ENCODE data around the gene CDIP1.

The CDIP1 gene

DNA sequence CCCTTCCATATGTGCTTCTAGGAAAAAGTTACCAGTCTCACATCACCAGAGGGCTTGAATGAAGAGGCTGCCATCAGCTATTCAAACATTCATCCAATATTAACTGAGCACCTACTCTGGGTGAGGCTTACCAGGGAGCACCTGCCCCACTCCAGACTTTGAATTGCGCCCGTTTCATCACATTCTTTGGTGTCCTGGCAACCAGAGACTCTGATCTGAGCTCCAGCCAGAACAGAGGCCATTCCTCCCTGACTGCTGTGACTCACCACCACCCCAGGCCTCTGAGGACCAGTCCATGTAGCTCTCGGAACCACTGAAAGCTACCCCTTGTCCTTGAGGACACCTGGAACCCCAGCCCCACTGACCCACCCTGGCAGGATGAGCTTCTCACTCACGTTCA is 17.5 kb upstream of the CDIP1 start, which contains the start of gene C16orf96:
TSS of gene C16orf96 (plus strand) at position 229 of the 400 bp plus-strand sequence. CDS start at position 379, 150 bp downstream.
- Histone ChIP-seq H3K9ac (ENCODE audit: low read depth, low read length, poor library complexity, severe bottlenecking) (no peak within 1 kb of the TSS), H3K4me3 (ENCODE audit: low read length, poor library complexity, severe bottlenecking) (no peak within 1 kb of the TSS)

DNA sequence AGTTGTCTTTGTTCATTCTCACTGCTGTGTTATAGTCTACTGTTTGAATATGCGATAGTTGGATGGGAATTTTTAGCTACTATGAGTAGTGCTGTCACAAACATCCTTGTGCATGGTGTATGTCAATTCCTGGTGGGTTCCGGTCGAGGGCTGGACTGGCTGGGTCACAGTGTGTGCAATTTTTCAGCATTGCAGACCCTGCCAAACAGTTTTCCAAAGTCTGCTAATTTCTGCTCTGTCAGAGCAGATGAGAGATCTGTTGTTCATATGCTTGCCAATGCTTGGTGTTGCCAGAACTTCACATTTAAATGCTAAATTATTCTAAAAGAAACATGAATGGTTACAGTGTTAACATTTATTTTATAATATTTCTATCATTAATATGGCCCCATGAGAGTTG is 14.0 kb upstream of the CDIP1 start:
- H3K79me2 ChIP-seq (ENCODE audit: insufficient read depth, low read length): no peaks in the 10 kb centered on the region
- no peak overlapping the region for H3K9ac ChIP-seq (ENCODE audit: low read depth, low read length, poor library complexity, severe bottlenecking)
- no peak overlapping the region for H2AFZ ChIP-seq (ENCODE audit: low read length)
- H4K20me1 ChIP-seq (ENCODE audit: insufficient read depth, low read length, poor library complexity, severe bottlenecking): no peaks in the 10 kb centered on the region
- no peaks in the 10 kb centered on the region for H3K4me1 ChIP-seq (ENCODE audit: insufficient read depth, low read length, poor library complexity, severe bottlenecking)
- no peaks in the 10 kb centered on the region for H3K36me3 ChIP-seq (ENCODE audit: insufficient read depth, low read length)
- H3F3A ChIP-seq (ENCODE audit: low read depth): no peaks in the 10 kb centered on the region
- H3K9me3 ChIP-seq (ENCODE audit: insufficient read depth, low read depth, low read length): no peaks in the 10 kb centered on the region
- H3K9me2 ChIP-seq (replicated peaks; ENCODE audit: low read depth, low read length): no peaks in the 10 kb centered on the region
- no peaks in the 10 kb centered on the region for H3K27me3 ChIP-seq (ENCODE audit: insufficient read depth, low read length, poor library complexity, severe bottlenecking)
- H3K4me2 ChIP-seq (ENCODE audit: low read depth, low read length, poor library complexity, severe bottlenecking): no peak overlapping the region
- H3K4me3 ChIP-seq (ENCODE audit: low read length, poor library complexity, severe bottlenecking): no peak overlapping the region
- TF ChIP-seq, protein P1, sequence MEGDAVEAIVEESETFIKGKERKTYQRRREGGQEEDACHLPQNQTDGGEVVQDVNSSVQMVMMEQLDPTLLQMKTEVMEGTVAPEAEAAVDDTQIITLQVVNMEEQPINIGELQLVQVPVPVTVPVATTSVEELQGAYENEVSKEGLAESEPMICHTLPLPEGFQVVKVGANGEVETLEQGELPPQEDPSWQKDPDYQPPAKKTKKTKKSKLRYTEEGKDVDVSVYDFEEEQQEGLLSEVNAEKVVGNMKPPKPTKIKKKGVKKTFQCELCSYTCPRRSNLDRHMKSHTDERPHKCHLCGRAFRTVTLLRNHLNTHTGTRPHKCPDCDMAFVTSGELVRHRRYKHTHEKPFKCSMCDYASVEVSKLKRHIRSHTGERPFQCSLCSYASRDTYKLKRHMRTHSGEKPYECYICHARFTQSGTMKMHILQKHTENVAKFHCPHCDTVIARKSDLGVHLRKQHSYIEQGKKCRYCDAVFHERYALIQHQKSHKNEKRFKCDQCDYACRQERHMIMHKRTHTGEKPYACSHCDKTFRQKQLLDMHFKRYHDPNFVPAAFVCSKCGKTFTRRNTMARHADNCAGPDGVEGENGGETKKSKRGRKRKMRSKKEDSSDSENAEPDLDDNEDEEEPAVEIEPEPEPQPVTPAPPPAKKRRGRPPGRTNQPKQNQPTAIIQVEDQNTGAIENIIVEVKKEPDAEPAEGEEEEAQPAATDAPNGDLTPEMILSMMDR (conservative IDR thresholded peaks at IDR 0.05; ENCODE audit: low read length): no peak
- TF ChIP-seq EZH2phosphoT487 (IDR thresholded peaks at IDR 0.05; ENCODE audit: borderline replicate concordance): no peak

More for the DNA sequence above, 17.5 kb upstream of the CDIP1 start, which contains the start of gene C16orf96:
- H4K20me1 ChIP-seq (ENCODE audit: insufficient read depth, low read length, poor library complexity, severe bottlenecking): no peaks in the 10 kb centered on the region
- no peaks in the 10 kb centered on the region for H3K4me1 ChIP-seq (ENCODE audit: insufficient read depth, low read length, poor library complexity, severe bottlenecking)
- no peaks in the 10 kb centered on the region for H3K9me2 ChIP-seq (replicated peaks; ENCODE audit: low read depth, low read length)
- H3F3A ChIP-seq (ENCODE audit: low read depth): no peaks in the 10 kb centered on the region
- no peaks in the 10 kb centered on the region for H3K79me2 ChIP-seq (ENCODE audit: insufficient read depth, low read length)
- no peak within 1 kb of the TSS for H3K4me2 ChIP-seq (ENCODE audit: low read depth, low read length, poor library complexity, severe bottlenecking)
- no peak for TF ChIP-seq EZH2phosphoT487 (IDR thresholded peaks at IDR 0.05; ENCODE audit: borderline replicate concordance)
- TF ChIP-seq, protein P1 (conservative IDR thresholded peaks at IDR 0.05; ENCODE audit: low read length): no peak
- H3K27me3 ChIP-seq (ENCODE audit: insufficient read depth, low read length, poor library complexity, severe bottlenecking): no peaks in the 10 kb centered on the region
- no peak within 1 kb of the TSS for H2AFZ ChIP-seq (ENCODE audit: low read length)
- no peaks in the 10 kb centered on the region for H3K9me3 ChIP-seq (ENCODE audit: insufficient read depth, low read depth, low read length)
- no peaks in the 10 kb centered on the region for H3K36me3 ChIP-seq (ENCODE audit: insufficient read depth, low read length)

DNA sequence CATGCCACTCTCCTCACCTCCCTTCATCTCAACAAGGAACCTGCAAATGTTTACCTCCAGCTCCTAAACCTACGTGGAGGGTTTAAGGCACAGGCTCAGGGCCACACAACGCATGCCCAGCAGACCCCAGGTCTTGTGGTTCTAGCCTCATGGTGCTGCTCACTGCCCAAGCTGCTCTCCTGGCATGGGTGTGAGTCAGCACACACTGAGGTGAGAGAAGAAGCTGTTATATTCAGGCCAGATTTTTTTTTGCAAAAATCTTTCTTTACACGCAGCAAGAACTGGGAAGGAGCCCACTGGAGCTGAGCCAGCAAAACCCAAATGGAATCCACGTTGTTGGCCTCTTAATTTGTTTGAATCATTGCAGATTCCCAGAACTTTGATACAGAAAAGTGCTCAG is 12.0 kb upstream of the CDIP1 start:
- no peaks in the 10 kb centered on the region for H3K4me1 ChIP-seq (ENCODE audit: insufficient read depth, low read length, poor library complexity, severe bottlenecking)
- TF ChIP-seq EZH2phosphoT487 (IDR thresholded peaks at IDR 0.05; ENCODE audit: borderline replicate concordance): no peak
- TF ChIP-seq, protein P1 (conservative IDR thresholded peaks at IDR 0.05; ENCODE audit: low read length): no peak
- H3K27me3 ChIP-seq (ENCODE audit: insufficient read depth, low read length, poor library complexity, severe bottlenecking): no peaks in the 10 kb centered on the region
- H3K9me2 ChIP-seq (replicated peaks; ENCODE audit: low read depth, low read length): no peaks in the 10 kb centered on the region
- H3K79me2 ChIP-seq (ENCODE audit: insufficient read depth, low read length): no peaks in the 10 kb centered on the region
- H3K36me3 ChIP-seq (ENCODE audit: insufficient read depth, low read length): no peaks in the 10 kb centered on the region
- no peaks in the 10 kb centered on the region for H4K20me1 ChIP-seq (ENCODE audit: insufficient read depth, low read length, poor library complexity, severe bottlenecking)
- H3K4me3 ChIP-seq (ENCODE audit: low read length, poor library complexity, severe bottlenecking): no peak overlapping the region
- H3K9ac ChIP-seq (ENCODE audit: low read depth, low read length, poor library complexity, severe bottlenecking): no peak overlapping the region
- H3K9me3 ChIP-seq (ENCODE audit: insufficient read depth, low read depth, low read length): no peaks in the 10 kb centered on the region
- H2AFZ ChIP-seq (ENCODE audit: low read length): no peak overlapping the region
- H3F3A ChIP-seq (ENCODE audit: low read depth): no peaks in the 10 kb centered on the region
- no peak overlapping the region for H3K4me2 ChIP-seq (ENCODE audit: low read depth, low read length, poor library complexity, severe bottlenecking)
